Activated gamma-delta T cell treated with Interleukin-2 at 50 U/mL for 16 hours (primary cell): Measurements from ENCODE around the gene CCDC141.

Experiments used
- DNase-seq: peaks from one replicate; pipeline ENCODE4 v3.0.0-alpha.2; 2020

Gene CCDC141

GRCh38 chr2:178962152-178962551 lies 87.8 kb downstream of the CCDC141 start:
- no peak for DNase-seq

DNA sequence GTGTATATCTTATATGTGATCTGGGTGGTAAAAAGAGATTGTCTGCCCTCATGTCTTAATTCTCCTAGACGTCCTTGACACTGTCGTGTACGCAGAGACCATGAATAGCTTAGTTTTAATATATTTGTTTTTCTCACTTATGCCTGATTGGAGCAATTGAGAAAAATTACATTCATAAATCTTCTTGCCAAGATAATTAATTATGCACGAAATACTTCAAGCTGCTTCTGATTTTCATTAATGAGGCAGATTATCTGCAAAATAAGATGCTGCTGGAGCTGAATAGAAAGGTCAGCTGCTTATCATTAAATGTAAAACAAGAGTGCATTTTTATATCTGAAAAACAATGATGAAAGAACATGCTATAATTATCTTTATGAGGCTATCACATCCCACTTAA lies 95.9 kb downstream of the CCDC141 start:
- DNase-seq: no peak

DNA sequence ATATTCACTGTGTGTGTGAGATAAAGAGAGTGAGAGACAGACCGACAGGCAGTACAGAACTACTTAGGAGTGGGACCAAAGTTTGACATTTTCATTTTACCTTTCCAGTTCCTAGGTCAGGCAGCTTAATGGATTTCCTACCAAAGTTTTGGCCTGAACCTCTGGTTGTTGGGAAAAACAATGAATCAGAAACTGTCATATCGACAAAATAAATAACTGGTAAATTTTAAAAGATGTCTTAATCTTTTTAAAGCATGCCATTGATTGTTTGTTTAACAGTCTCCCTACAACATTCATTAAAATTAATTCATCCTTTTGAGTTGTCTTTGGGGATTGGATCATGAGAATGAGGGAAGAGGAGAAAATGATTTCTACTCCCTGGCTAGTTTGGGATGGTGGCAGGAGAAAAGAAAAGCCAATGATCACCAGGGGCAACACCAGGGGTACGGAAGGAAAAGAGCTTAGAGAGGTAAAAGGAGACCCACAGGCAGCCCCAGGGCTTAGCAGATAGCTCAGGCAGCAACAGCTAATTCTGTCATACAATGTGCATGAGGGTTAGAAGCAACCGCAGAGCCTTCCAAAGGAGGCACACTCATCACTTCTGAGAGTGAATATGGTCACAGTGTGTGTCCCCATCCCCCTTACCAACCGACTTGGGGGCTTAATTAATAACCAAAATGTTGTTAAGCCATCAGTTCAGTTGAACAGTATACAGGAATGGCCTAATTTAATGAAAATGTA lies 98.5 kb downstream of the CCDC141 start:
- DNase-seq: no peak

DNA sequence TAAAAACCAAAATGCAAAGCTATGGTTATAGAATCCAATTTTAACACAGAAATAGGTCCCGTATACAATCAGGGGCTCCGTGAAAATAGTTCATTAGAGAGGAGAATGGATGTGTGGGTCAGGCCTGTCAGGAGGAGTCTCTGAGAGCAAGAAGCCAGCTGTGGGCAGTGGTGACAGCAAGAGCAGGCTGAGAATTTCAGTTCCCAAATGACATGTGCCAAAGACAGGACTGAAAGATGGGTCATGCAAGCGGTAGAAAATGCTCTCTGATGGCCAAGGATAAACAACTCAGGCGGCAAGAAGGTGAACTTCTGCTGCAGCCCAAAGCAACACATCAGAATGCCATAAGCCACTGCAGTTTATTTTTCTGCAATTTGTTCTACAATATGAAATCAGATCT lies 100.4 kb downstream of the CCDC141 start:
- no peak for DNase-seq

- DNase-seq: no peak
Measured at GRCh38 chr2:178949151-178949550, 100.8 kb downstream of the CCDC141 start.

GRCh38 chr2:178947006-178947405 lies 102.9 kb downstream of the CCDC141 start:
- DNase-seq: no peak

DNA sequence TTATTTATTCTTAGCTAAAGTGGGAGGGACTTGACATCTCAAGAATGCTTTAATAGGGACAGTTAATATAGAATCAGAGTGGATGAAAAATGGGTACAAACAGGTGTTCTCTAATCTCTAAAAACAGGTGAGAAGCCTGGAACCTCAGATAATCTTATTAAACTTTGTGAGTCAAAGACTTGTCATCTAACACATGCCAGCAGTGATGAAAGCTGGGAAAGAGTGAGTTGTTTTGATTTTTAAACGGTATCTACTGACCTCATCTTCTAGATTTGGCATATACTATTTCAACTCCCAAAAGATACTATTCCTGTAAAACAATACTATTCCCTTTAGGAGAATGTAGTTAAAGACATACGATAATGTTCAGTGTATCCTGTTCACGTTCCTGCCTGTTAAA lies 103.4 kb downstream of the CCDC141 start:
- DNase-seq: no peak

DNA sequence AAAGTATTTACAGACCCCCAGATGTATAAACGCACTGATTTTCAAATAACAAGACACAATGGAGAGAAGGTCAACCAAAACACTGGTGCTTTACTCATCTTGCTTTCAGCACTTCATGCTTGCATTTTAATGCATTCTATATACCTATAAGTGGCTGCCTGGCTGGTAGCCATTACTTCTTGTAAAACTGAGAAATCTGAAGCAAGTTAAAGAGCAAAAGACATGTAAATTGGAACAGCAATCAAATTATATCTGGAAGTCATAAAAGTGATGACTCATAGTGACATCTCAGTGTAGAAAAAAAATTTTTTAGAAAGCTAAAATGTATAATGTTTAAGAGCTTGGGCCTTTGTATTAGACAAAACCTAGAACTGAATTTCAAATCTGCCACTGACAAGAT lies 106.2 kb downstream of the CCDC141 start:
- DNase-seq: no peak

DNA sequence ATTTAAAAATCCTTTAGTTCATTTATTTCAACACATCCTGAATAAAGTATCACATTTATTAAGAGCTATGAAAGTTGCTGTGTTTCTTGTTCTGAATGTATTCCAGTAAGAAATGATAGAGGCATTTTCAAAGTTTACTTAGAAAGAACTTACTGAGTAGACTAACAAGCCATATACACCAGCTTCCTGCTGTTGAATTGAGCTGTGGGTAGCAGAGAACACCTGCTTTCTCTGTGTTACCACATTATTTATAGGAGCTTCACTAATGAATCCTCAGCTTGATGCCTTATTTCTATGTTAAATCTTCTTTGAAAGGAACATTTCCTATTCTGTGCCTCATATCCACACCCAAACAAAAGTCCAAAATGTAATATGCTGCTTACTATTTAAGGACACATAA lies 115.4 kb downstream of the CCDC141 start:
- no peak for DNase-seq

DNA sequence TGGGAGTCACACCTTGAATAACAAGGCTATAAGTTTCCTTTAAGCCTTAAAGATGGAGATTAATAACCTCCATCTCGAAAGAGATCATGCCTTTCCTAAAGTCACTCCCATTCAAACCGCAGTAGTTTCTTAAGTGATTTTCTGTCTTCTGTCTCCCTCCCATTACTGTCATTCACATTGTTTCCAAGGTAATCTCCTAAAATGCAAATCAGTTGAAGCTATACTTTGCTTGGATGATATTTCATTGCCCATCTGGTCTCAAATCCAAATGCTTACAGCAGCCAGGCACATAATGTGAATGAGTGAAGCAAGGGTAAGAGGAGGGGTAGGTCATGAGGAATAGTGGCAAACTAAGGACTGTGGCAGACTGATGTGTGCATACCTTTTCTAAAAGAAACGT lies 116.4 kb downstream of the CCDC141 start:
- no peak for DNase-seq

DNA sequence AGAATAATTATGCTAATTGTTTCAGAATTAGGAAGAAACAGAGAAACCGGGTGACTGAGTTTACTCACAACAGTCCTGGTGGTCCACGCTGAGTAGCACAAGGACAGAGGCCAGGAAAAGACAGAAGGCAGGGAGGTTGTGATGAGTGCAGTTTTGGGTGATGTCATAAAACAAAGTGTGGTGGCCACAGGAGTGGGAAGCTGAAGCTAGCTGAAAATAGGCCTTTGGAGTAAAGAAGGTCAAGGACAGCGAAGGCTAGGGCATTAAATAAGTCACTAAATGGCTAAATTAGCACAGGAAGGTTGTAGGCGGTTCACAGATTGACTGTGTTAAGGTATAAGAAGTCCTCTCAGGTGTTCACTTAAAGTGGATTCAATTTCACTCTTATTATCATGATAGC lies 121.9 kb downstream of the CCDC141 start:
- no peak for DNase-seq

GRCh38 chr2:178927173-178927572 lies 122.8 kb downstream of the CCDC141 start:
- DNase-seq: no peak

DNA sequence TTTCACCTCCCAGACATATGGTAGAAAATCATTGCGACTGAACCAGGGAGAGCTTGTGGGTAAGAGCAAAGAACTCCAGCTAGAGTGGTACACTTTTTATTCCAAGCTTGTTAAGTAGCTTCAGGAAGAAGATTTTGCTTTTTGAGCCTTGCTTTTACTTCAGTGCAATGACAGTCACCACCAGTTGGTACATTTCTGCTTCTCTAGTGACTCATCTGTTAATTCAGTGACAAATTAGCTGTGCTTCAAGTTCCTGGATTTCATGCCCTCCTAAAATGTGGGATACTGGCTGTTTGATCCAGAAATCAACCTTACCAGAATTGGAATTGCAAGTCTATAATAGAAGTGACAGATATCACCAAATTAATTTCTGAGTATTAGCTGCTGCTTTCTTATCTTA lies 125.1 kb downstream of the CCDC141 start:
- no peak for DNase-seq

DNA sequence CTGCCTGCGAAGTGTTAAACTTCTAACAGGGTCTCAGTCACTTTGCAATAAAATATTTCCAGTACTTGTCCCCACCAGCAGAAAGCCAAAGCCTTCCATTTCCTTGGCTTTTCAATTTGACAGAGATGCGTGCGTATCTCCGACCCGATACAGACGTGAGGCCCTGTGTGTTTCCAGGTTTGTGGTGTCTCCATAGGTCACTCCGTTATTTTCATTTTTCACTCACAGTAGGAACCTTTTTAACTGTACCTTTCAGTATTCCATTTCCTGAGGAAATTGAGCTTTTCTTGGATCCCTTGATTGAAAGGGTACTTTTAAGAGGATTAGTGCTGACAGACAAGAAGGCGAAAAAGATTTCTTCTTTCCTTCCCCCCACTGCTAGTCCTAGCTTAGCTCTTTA lies 126.4 kb downstream of the CCDC141 start:
- no peak for DNase-seq

DNA sequence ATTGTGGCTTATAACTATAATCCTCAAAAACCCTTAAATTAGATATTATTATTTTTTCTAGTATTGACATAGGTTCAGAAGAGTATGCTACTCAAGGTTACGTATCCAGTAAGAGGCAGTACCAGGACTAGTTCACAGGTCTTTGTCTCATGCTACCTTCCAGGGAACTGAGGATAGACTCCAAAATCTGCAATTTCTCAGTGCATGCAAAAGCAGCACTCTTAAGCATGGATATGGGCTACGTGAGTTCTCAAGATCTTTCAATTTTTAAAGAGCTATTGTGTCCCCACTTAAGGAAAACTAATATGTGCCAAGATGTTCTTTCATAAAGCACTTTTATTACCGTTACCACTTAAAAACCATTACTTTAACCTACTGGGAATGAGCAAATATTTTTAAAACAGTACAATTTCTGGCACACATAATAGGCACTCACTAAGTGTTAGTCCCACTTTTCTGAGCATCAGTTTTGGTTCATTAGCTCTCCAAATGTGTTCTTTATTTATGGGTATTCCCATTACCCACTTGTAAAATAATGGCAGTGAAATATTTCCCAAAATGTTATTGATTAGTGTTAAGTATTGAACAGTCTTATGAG lies 128.9 kb downstream of the CCDC141 start:
- no peak for DNase-seq

- DNase-seq: no peak
Measured at GRCh38 chr2:178917555-178917954, 132.4 kb downstream of the CCDC141 start.

DNA sequence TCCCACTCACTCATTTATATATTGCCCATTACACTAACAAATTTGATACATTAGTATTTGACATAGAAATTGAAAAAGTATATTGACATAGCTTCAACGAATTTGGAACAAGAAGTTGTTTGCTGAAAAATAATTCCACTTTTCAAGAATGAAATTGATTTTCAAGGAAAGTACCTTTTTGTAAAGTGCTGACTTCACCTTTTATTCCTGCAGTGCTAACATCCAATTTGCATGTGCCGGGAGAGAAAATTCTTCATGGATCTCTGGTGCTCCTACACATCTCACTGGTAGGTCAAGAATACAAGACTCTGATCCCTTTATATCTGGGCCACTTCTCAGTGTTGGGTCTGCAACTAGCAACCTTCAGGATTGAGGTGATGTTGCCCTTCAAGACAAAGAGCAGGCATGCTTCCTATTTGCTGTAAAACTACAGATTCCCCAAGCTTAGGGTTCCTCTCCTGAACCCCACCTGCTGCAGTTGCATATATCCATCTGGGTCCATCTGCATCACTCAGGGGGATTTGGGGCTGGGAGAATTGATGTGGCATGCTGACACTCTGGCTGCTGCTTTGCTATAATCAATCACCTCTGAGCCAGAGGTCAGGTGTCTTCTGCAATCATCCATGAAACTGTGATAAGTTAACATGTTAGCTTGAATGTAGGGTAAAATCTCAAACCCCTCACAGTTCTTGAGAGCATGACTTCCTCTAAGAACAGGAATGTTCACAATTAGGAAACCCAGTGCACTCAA lies 134.3 kb downstream of the CCDC141 start:
- no peak for DNase-seq

DNA sequence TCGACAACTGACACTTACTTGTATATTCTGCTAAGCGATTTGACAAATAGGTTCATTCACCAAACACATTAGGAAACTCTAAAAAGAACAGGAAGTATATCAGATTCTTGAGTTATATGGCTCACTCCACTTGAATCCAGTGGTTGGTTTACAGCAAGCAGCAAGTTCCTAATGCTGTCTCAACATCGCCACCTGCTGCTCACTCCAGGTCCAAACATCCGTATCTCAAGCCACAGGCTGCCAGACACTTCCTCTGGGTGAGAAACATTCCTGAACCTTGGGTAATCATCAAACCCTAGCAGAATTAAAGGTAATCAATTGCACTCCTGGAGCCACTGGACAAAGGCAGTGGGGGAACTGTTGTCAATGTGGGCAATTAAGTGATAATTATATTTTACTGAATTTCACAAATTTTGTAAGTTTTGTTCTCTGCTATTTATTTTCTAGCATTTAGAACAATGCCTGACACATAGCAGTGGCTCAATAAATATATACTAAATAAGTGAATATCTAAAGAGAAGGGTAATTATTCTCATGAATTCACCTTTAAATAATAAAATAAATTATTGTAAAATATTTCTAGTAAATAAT lies 135.6 kb downstream of the CCDC141 start:
- DNase-seq: peak; percentile 58

- no peak for DNase-seq
Measured at GRCh38 chr2:178913049-178913441, 136.9 kb downstream of the CCDC141 start.

GRCh38 chr2:178912416-178913048 lies 137.4 kb downstream of the CCDC141 start:
- DNase-seq: no peak

DNA sequence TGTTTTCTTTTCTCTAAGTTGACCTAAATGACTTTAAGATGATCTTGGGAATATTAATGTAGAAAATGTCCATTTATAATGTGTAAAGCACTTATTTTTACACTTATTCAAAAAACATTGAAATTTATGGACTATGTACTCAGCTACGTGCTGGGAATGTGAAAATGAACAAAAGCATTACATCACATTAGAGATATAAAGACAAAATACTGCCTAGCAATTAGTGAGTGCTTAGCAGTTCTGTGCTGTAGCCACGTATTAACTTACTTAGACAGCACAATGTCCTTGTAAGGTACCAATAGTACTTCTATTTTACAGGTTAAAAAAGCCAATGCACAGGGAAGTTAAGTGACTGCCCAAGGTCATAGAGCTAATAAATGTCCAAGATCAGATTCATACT lies 138.9 kb downstream of the CCDC141 start:
- no peak for DNase-seq

GRCh38 chr2:178910005-178910404 lies 139.9 kb downstream of the CCDC141 start:
- DNase-seq: no peak

- DNase-seq: no peak
Measured at GRCh38 chr2:178909507-178909906, 140.4 kb downstream of the CCDC141 start.
